HCT116 (cell line): ENCODE results near the gene AGFG2. TPM values are rescaled to one million over a fixed set of nuclear protein-coding genes. Genes with fewer than 3 reads are reported as not detected.
A peak's percentile ranks its signal among the peaks of the same experiment; 100 is the strongest.

Experiments used
- ATAC-seq: fragments of 200-7000 bp; cut with Tn5 transposase; 2 replicates; pipeline ENCODE4 v1.9.1; 2020; ENCODE audit warnings: mild to moderate bottlenecking, moderate library complexity
- BruUV-seq: library from RNA; stranded (reverse); fragments of 400-500 nt; replicated peaks from 2 replicates; lab custom pipeline; 2021; lab: Mats Ljungman, UMichigan
- CTCF ChIA-PET: fragments of 300-600 bp; sonication (Branson Sonifier 250); formaldehyde crosslinking; loops from one replicate; lab custom pipeline; 2021; ENCODE audit warnings: antibody characterized with exemption; lab: Charles Lee
- POLR2A ChIA-PET: fragments of 300-600, 350-600 bp; sonication (Branson Sonifier 250); formaldehyde crosslinking; loops from one replicate; lab custom pipeline; 2021; ENCODE audit warnings: antibody characterized with exemption; lab: Charles Lee
- RAD21 ChIA-PET, 2 experiments: fragments of 300-600 bp; sonication (Branson Sonifier 250); formaldehyde crosslinking; loops; one replicate each; lab custom pipeline; 2023; ENCODE audit warnings: low total read pairs in 2 of 2; ENCODE audit not compliant: uncharacterized antibody in 2 of 2, unreplicated experiment in 2 of 2, low non-redundant PET in 1 of 2; lab: Charles Lee
- DNase-seq: peaks from one replicate; pipeline ENCODE4 v3.0.0-alpha.2; 2010; ENCODE audit warnings: low read depth, low spot score
- H2AFZ ChIP-seq: fragments of 200-600 bp; shearing (Covaris generic), sonication (generic); 2 replicates; pipeline ENCODE4 v1.6.1; 2017; ENCODE audit warnings: low read depth, mixed run types, mixed read lengths, antibody characterized with exemption, low read length; ENCODE audit not compliant: poor library complexity, severe bottlenecking
- H3K27ac ChIP-seq: 2 replicates; pipeline ENCODE4 v1.5.1; 2012; ENCODE audit warnings: low read depth, low read length
- H3K27me3 ChIP-seq: fragments of 200-600 bp; sonication (generic); 2 replicates; pipeline ENCODE4 v1.6.1; 2016; ENCODE audit warnings: mixed run types, low read length, mixed read lengths; ENCODE audit not compliant: insufficient read depth
- H3K36me3 ChIP-seq, 2 experiments: fragments of 200-500 bp in 1 of 2; fragments of 200-600 bp in 1 of 2; sonication (Bioruptor generic) in 1 of 2; sonication (generic) in 1 of 2; 2 replicates each; pipeline versions ENCODE4 v1.5.1 to v1.6.1; 2014 to 2016; ENCODE audit warnings: low read length in 2 of 2, inconsistent platforms in 1 of 2, mixed read lengths in 1 of 2, mixed run types in 1 of 2; ENCODE audit not compliant: insufficient read depth in 2 of 2, control insufficient read depth in 1 of 2
- H3K4me1 ChIP-seq, 2 experiments: fragments of 200-600 bp in 1 of 2; sonication (generic) in 1 of 2; 2 replicates each; pipeline versions ENCODE4 v1.5.1 to v1.6.1; 2012 to 2017; ENCODE audit warnings: low read length in 2 of 2, inconsistent platforms in 1 of 2, mild to moderate bottlenecking in 1 of 2, mixed read lengths in 1 of 2, mixed run types in 1 of 2, moderate library complexity in 1 of 2; ENCODE audit not compliant: insufficient read depth in 2 of 2, control insufficient read depth in 1 of 2
- H3K4me2 ChIP-seq: fragments of 200-600 bp; sonication (generic); 2 replicates; pipeline ENCODE4 v1.6.1; 2017; ENCODE audit warnings: mixed run types, low read length, mixed read lengths
- H3K4me3 ChIP-seq, 2 experiments: fragments of 200-600 bp in 1 of 2; sonication (generic) in 1 of 2; replicated peaks in 1 of 2; 2 replicates each; pipeline ENCODE4 v1.5.1; 2011 to 2016; ENCODE audit warnings: low read length in 2 of 2, control low read depth in 1 of 2, low read depth in 1 of 2, mild to moderate bottlenecking in 1 of 2, mixed read lengths in 1 of 2, mixed run types in 1 of 2
- H3K79me2 ChIP-seq: fragments of 200-600 bp; sonication (generic); 2 replicates; pipeline ENCODE4 v1.6.1; 2017; ENCODE audit warnings: mild to moderate bottlenecking, mixed run types, low read length, moderate library complexity, mixed read lengths; ENCODE audit not compliant: insufficient read depth
- H3K9ac ChIP-seq: fragments of 200-600 bp; sonication (generic); 2 replicates; pipeline ENCODE4 v1.6.1; 2016; ENCODE audit warnings: low read length, mixed read lengths
- H3K9me2 ChIP-seq: fragments of 200-600 bp; sonication (generic), shearing (Covaris generic); 2 replicates; pipeline ENCODE4 v1.6.1; 2017; ENCODE audit warnings: mixed run types, mild to moderate bottlenecking, moderate library complexity; ENCODE audit not compliant: insufficient read depth
- H3K9me3 ChIP-seq, 2 experiments: fragments of 200-500 bp in 1 of 2; fragments of 200-600 bp in 1 of 2; sonication (Bioruptor generic) in 1 of 2; sonication (generic) in 1 of 2; 2 replicates each; pipeline ENCODE4 v1.6.1; 2014 to 2017; ENCODE audit warnings: low read length in 2 of 2, mixed read lengths in 2 of 2, inconsistent platforms in 1 of 2, low read depth in 1 of 2, mild to moderate bottlenecking in 1 of 2, mixed run types in 1 of 2, moderate library complexity in 1 of 2; ENCODE audit not compliant: control insufficient read depth in 1 of 2, insufficient read depth in 1 of 2
- H4K20me1 ChIP-seq: fragments of 200-600 bp; sonication (generic), shearing (Covaris generic); 2 replicates; pipeline ENCODE4 v1.6.1; 2017; ENCODE audit warnings: mixed run types, mild to moderate bottlenecking, moderate library complexity; ENCODE audit not compliant: insufficient read depth
- CBX3 ChIP-seq: IDR thresholded peaks from 2 replicates; pipeline ENCODE4 v1.6.1; 2012; ENCODE audit warnings: low read depth
- EGR1 ChIP-seq: IDR thresholded peaks from 2 replicates; pipeline ENCODE4 v1.6.1; 2012; ENCODE audit warnings: low read depth
- FOSL1 ChIP-seq: IDR thresholded peaks from 2 replicates; pipeline ENCODE4 v1.6.1; 2012; ENCODE audit warnings: low read depth
- JUND ChIP-seq: IDR thresholded peaks from 2 replicates; pipeline ENCODE4 v1.6.1; 2012
- POLR2A ChIP-seq: IDR thresholded peaks from 2 replicates; pipeline ENCODE4 v1.7.0; 2011; ENCODE audit warnings: borderline replicate concordance; ENCODE audit not compliant: insufficient read depth, insufficient read length; ENCODE audit errors: extremely low read depth
- POLR2AphosphoS5 ChIP-seq: IDR thresholded peaks from 2 replicates; pipeline ENCODE4 v1.6.1; 2011; ENCODE audit warnings: mild to moderate bottlenecking, low read depth, low read length, moderate library complexity
- REST ChIP-seq: IDR thresholded peaks from 2 replicates; pipeline ENCODE4 v1.6.1; 2012; ENCODE audit warnings: low read depth
- TCF7L2 ChIP-seq: IDR thresholded peaks from 2 replicates; pipeline ENCODE4 v1.7.0; 2011; ENCODE audit warnings: borderline replicate concordance, inconsistent platforms; ENCODE audit not compliant: insufficient read depth, insufficient read length; ENCODE audit errors: extremely low read depth
- YY1 ChIP-seq: IDR thresholded peaks from 2 replicates; pipeline ENCODE4 v1.6.1; 2011; ENCODE audit warnings: low read length, low read depth, moderate library complexity, mild to moderate bottlenecking; ENCODE audit not compliant: insufficient replicate concordance; ENCODE audit errors: extremely low read depth
- ZFX ChIP-seq: fragments of 450-650 bp; IDR thresholded peaks from 2 replicates; pipeline ENCODE4 v1.6.1; 2017
- intact Hi-C: fragments of 100-400 bp; cut with micrococcal nuclease; formaldehyde crosslinking; loops from 2 replicates; pipeline ENCODE4 v1.10.0; 2022
- total RNA-seq: library from RNA; stranded (reverse); gene quantifications from one replicate; pipeline ENCODE4 v1.2.1, GENCODE V29; 2021; ENCODE audit not compliant: unreplicated experiment
- TF ChIP-seq, protein P1 (sequence below): IDR thresholded peaks from 2 replicates; pipeline ENCODE4 v1.6.1; 2011; ENCODE audit warnings: mild to moderate bottlenecking, low read length, moderate library complexity; ENCODE audit not compliant: insufficient replicate concordance; ENCODE audit errors: extremely low read depth

AGFG2 gene
- total RNA-seq, 1 experiment from 2014 or later: 14.0 TPM

GRCh38 chr7:100609958-100610357 lies 71.0 kb downstream of the AGFG2 start:
- Histone ChIP-seq H3K9me2 (no peaks in the 10 kb centered on the region), H3K4me3 (no peak overlapping the region), H3K4me1 (peaks cover 8 to 42% of the 10 kb centered on the region in 2 experiments), H3K9me3 (no peaks in the 10 kb centered on the region), H2AFZ (no peak overlapping the region), H3K27ac (no peak overlapping the region)
- no TSS peak for BruUV-seq
- intact Hi-C loops: no loop called here
- POLR2A ChIA-PET: no interaction called here
- no peak for DNase-seq
- TF ChIP-seq EGR1 (no peak), POLR2A (no peak), JUND (no peak), FOSL1 (no peak)
- TF ChIP-seq, all 23 proteins: peak for 0
- Histone ChIP-seq H3K9ac (no peak overlapping the region), H3K27me3 (no peaks in the 10 kb centered on the region), H4K20me1 (no peaks in the 10 kb centered on the region), H3K4me2 (no peak overlapping the region), H3K79me2 (no peaks in the 10 kb centered on the region), H3K36me3 (no peaks in the 10 kb centered on the region)
- ATAC-seq: no peak
- ChIA-PET CTCF (interaction anchor here (1.2 kb wide), 2 partner anchors 20 to 21 kb away, joined by 3 read pairs; no protein-coding TSS in a partner anchor), RAD21 (no interaction called here)

- POLR2A ChIA-PET: interaction anchor here (0.5 to 3.2 kb wide), 10 partner anchors 14 to 484 kb away, joined by 3 to 23 read pairs (median 3); partner anchors contain the start of genes FBXO24, LRCH4, POP7 and UFSP1
- Histone ChIP-seq H2AFZ (peak within 1 kb of the TSS; percentile 70), H3K9me2 (no peaks in the 10 kb centered on the region), H3K4me3 (peak within 1 kb of the TSS; percentile 73 to 89), H3K36me3 (peaks cover 0 to 2% of the 10 kb centered on the region in 2 experiments; a peak in 1 of 4 replicates), H3K9ac (peak within 1 kb of the TSS; percentile 65), H3K4me2 (peak within 1 kb of the TSS; percentile 97), H3K9me3 (no peaks in the 10 kb centered on the region), H3K79me2 (no peaks in the 10 kb centered on the region), H3K27me3 (no peaks in the 10 kb centered on the region), H3K4me1 (peaks cover 3 to 27% of the 10 kb centered on the region in 2 experiments), H4K20me1 (no peaks in the 10 kb centered on the region), H3K27ac (peak within 1 kb of the TSS; percentile 89)
- ATAC-seq: peak; percentile 97
- CTCF ChIA-PET: interaction anchor here (0.6 to 2.5 kb wide), 9 partner anchors 22 to 240 kb away, joined by 3 to 13 read pairs (median 4); partner anchors contain the start of genes EPHB4, FBXO24, GIGYF1 and LRCH4
- peak; percentile 99 for DNase-seq
- RAD21 ChIA-PET: interaction anchor here in 1 of 2 experiments (0.7 to 1.3 kb wide), 3 partner anchors 14 to 26 kb away, joined by 3 read pairs; partner anchors contain the start of gene FBXO24
- TF ChIP-seq ZFX: 0 out of 2 replicates have a peak, but pooled peaks have one; percentile 26
- TF ChIP-seq REST: no peak
- TF ChIP-seq YY1: peak; percentile 65
- TF ChIP-seq POLR2AphosphoS5: peak; percentile 72
- TF ChIP-seq TCF7L2: peak; percentile 23
- TF ChIP-seq, protein P1, sequence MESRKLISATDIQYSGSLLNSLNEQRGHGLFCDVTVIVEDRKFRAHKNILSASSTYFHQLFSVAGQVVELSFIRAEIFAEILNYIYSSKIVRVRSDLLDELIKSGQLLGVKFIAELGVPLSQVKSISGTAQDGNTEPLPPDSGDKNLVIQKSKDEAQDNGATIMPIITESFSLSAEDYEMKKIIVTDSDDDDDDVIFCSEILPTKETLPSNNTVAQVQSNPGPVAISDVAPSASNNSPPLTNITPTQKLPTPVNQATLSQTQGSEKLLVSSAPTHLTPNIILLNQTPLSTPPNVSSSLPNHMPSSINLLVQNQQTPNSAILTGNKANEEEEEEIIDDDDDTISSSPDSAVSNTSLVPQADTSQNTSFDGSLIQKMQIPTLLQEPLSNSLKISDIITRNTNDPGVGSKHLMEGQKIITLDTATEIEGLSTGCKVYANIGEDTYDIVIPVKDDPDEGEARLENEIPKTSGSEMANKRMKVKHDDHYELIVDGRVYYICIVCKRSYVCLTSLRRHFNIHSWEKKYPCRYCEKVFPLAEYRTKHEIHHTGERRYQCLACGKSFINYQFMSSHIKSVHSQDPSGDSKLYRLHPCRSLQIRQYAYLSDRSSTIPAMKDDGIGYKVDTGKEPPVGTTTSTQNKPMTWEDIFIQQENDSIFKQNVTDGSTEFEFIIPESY: no peak
- no peak for TF ChIP-seq CBX3
- TF ChIP-seq EGR1: no peak
- peak; percentile 59 for TF ChIP-seq POLR2A
- intact Hi-C loops: no loop called here
- BruUV-seq: no TSS peak
Observed at GRCh38 chr7:100611983-100612729, 73.2 kb downstream of the AGFG2 start, which contains the start of gene MOSPD3. MOSPD3 (plus strand) TSS chr7:100612540; CDS start chr7:100612792, 252 bp downstream.
